NCI-H2227 (cell line): ENCODE results near the gene WDR62.
"Not testable (repeated sequence)": the region's sequence is repeated elsewhere in the genome, so short reads cannot be mapped to it uniquely, and the experiment has no call there.

Experiments
- DNase-seq: peaks from one replicate; lab custom pipeline; 2025; ENCODE audit not compliant: unreplicated experiment; lab: John Stamatoyannopoulos, UW

Gene WDR62

DNA sequence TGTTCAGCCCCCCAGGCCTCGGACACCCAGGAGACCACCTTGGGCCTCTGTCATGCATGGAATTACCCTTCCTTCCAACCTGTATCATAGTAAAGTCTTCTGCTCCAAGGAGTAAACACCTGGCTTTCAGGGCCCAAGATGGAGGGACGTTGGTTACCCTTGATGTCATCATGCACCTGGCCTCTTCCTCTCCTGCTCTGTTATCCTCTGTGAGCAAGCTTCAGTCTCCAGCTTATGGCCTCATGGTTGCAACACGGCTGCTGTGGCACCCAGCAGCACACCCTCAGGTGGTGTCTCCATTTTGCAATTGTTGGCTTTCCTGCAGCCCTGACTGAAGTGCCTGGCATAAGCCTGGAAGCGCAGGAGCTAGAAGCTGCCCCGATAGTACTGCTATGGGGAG is 52.3 kb downstream of the WDR62 start:
- no peak for DNase-seq

GRCh38 chr19:36108684-36109083 is 54.0 kb downstream of the WDR62 start:
- no peak for DNase-seq

DNA sequence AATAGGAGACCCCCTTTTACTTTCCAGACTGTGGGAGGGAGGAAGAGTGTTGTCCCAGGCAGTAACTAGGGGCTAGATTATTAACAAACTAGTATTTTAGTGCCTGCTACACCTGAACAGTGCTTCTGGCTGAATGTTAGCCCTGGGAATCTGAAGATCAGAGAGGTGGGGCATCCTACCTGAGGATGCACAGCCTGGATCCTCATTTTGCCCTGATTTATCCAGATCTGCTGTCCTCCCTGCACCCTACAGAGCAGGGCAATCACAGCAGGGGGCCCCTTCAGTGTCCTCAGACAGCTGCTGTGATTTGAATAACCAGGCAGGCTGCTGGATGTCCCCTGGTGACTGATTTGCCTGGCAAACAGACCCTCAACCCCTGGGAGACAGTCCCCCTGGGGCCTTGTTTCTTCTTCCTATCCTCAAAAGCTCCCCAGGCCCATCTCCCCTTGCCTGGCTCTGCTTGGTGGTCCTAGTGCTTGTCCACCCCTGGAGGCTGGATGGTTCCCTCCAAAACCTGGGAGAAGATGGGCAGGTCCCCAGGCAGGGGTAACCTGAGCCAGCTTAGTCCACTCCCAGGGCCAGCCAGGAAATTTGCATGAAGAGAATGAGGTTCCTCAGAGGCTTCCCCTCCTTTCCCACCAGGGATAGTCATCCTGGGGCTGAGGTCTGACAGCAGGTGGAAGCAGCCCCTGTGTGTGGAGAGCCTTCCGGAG is 55.9 kb downstream of the WDR62 start, which contains the start of gene OVOL3:
TSS of gene OVOL3 (plus strand) at position 657 of the 713 bp plus-strand sequence. CDS start 60 bp downstream, outside the sequence.
- DNase-seq: no peak

GRCh38 chr19:36111200-36111539 is 56.5 kb downstream of the WDR62 start:
- DNase-seq: no peak

DNA sequence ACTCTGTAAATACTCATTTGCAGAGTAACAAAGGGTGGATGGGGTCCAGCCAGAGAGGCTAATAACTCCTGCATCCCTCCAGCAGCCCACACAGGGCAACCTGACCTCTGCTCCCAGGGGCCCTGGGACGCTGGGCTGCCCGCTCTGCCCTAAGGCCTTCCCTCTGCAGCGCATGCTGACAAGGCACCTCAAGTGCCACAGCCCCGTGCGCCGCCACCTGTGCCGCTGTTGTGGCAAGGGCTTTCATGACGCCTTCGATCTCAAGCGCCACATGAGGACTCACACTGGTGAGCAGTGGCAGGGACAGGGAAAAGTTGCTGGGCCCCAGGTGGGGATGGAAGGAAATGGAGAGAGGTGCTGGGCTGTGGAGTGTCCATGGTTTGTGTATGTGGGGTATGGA is 58.0 kb downstream of the WDR62 start:
- no peak for DNase-seq

- no peak for DNase-seq
Observed at GRCh38 chr19:36113425-36113824, 58.7 kb downstream of the WDR62 start.

DNA sequence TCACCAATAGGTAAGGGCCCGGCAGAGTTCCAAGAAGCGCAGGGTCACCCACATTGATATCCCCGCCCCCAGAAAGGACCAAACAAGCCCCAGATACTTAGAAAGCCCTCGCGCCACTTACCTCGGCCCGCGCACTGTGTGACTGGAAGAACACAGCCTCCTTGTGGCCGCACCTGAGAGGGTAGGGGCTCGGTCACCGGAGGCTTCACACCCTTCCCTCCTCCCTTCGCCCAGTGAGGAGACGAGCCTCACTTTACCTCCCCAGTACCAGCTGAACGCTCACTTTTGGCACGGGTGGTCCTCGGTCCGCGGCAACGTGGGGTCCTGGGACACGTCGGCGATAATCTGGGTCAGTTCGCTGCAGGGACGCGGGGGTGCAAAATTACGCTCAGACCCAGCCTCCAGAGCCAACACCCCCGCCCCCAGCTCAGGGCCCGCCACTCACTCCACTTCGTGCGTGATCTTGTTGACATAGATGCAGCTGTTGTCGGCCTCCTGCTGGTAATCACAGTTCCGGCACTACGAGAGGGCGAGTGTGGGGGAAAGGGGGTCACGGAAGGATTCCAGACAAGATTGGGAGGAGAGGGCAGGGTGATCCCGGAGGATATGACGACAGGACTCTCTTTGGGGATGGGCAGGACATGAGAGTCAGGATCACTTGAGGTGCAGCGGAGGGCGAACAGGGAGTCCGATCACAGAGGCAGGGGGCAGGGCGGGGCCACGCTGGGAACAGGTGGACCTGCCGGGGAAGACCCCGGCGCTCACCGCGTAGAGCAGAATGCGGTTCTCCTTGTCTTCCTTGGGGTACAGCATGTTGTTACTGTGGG is 59.4 kb downstream of the WDR62 start:
- DNase-seq: peak; percentile 86

DNA sequence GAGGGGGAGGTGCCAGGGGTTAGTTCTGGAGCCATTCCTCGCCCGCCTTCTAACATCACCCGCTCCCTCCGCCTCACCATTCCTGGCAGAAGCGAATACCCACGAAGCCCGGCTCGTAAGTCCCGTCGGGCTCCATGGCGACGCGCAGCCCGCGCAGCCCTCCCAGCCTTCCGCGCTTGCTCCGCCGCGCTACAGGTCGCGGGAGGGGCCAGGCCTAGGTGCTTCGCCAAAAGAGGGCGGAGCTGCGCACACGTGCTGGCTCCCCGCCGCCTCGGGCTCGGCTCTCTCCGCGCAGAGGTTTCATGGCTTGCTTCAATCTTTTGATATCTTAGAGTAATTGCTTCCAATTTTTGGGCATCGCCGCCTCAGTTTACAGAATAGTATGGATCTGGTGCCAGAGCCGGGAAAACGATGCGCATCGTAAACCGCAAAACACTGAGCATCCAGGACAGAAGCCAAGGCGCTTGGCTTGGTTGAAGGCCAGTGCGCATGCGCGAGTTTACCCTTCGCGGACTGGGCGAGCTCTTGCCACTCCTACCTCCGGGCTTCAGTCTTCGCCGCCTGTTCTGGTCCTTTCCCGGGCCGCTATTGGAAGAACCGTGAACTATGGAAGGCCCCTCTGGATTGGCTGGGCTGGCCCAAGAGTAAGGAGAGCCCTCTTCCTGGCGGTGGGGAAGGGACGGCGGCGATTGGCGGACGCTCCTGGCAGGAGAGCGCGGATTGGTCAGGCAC is 60.2 kb downstream of the WDR62 start, which contains the start of gene POLR2I:
TSS of gene POLR2I (minus strand) at position 155 of the 732 bp plus-strand sequence. CDS start at position 136, 19 bp downstream.
- DNase-seq: peak; percentile 100

GRCh38 chr19:36115453-36116343 is 61.0 kb downstream of the WDR62 start, which contains the start of gene TBCB:
TBCB (plus strand) TSS chr19:36115468; CDS start chr19:36115561, 93 bp downstream.
- peak; percentile 94 for DNase-seq

DNA sequence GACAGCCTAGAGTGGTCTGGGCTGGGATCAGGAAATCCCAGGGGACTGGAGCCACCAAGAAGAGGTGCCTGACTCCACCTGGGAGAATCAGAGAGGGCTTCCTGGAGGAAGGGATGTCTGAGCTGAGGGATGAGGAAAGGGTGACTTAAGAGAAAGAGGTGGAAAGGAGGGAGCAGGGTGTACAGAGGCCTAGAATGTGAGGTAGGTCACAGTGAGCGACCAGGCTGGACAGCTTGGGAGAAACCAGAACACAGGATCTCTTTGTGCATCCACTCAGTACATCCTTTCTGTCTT is 61.6 kb downstream of the WDR62 start:
- DNase-seq: no peak

GRCh38 chr19:36120092-36120983 is 65.6 kb downstream of the WDR62 start:
- DNase-seq: no peak

DNA sequence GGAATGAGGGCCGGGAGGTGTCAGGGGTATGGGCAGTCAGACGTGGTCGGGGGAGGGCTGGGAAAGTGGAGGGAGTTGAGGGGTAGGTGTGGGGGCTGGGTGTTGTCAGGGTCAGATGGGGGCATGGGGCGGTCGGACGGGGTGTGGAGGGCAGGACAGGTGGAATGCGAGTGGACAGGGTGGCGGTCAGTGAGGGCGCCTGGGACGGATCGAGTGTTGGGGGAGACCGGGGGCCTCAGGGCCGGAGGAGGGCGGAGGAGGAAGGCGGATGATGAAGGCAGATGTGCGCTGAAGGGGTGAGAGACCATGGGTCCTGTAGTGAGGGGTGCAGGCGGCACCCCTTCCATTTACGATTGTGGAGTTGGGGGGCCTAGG is 66.3 kb downstream of the WDR62 start:
- no peak for DNase-seq

DNA sequence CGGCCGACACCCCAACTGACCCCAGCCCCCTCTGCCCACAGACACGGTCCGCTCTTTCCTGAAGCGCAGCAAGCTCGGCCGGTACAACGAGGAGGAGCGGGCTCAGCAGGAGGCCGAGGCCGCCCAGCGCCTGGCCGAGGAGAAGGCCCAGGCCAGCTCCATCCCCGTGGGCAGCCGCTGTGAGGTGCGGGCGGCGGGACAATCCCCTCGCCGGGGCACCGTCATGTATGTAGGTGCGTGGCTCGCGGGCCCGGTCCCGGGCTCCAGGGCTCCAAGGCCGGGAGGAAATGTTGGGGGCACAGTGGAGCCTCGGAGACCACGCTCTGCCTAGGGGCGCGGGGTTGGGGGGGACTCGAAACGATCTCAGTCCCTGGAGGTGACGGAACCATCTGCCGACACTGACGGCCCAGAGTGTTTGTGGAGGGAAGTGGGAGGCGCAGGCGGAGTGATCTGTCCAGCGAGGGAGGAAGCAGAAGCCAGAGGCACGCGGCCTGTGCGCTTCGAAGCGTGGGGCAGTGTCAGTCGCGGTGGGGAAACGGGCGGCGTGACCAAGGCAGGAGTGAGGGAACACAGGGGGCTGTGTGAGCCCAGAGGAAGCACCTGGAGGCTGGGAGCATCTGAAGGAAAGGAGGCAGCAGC is 66.9 kb downstream of the WDR62 start:
- DNase-seq: no peak

DNA sequence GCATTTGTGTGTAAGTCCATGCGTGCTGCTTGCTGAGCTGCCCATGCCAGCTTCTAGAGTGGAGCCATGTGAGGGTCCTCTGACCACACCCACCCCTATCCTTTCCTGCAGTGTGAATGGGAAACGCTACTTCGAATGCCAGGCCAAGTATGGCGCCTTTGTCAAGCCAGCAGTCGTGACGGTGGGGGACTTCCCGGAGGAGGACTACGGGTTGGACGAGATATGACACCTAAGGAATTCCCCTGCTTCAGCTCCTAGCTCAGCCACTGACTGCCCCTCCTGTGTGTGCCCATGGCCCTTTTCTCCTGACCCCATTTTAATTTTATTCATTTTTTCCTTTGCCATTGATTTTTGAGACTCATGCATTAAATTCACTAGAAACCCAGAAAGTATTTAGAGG is 70.9 kb downstream of the WDR62 start:
- no peak for DNase-seq

GRCh38 chr19:36128392-36128736 is 73.7 kb downstream of the WDR62 start:
- no peak for DNase-seq

GRCh38 chr19:36131221-36131620 is 76.5 kb downstream of the WDR62 start:
- not testable (repeated sequence) for DNase-seq

DNA sequence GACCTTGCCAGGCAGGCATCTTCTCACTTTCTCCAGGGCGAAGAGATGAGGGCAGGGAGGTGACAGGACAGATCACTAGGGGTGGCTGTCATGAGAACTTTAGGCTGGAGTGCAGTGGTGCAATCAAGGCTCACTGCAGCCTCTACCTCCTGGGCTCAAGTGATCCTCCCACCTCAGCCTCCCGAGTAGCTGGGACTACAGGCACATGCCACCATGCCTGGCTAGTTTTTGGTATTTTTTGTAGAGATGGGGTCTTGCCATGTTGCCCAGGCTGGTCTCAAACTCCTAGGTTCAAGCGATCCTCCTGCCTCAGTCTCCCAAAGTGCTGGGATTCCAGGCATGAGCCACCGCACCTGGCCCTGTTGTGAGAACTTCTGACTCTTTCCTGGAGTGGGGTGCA is 80.2 kb downstream of the WDR62 start:
- not testable (repeated sequence) for DNase-seq

- peak; percentile 48 for DNase-seq
Observed at GRCh38 chr19:36136964-36137686, 82.4 kb downstream of the WDR62 start.

- DNase-seq: no peak
Observed at GRCh38 chr19:36139120-36139472, 84.4 kb downstream of the WDR62 start.
